ENCODE measurements around the gene GBP7.

Gene GBP7

GRCh38 chr1:89098857-89099256 is 76.9 kb downstream of the GBP7 start:
- peaks cover 13% of the 10 kb centered on the region; the same call in 1 of the 2 replicates for H3K9me3 ChIP-seq
- TF ChIP-seq Cebpa-rat (IDR thresholded peaks at IDR 0.05): no peak
- H3K36me3 ChIP-seq: no peaks in the 10 kb centered on the region
- no peak overlapping the region for H3K4me3 ChIP-seq
- H3K4me1 ChIP-seq: no peaks in the 10 kb centered on the region
- H3K9ac ChIP-seq: no peak overlapping the region
- no peaks in the 10 kb centered on the region for H4K20me1 ChIP-seq
- H3K27me3 ChIP-seq: no peaks in the 10 kb centered on the region
- no peak overlapping the region for H3K27ac ChIP-seq
- no peak overlapping the region for H3K4me2 ChIP-seq

GRCh38 chr1:89095737-89096136 is 80.1 kb downstream of the GBP7 start:
- H3K27me3 ChIP-seq: no peaks in the 10 kb centered on the region
- no peaks in the 10 kb centered on the region for H3K36me3 ChIP-seq
- H3K9ac ChIP-seq: no peak overlapping the region
- H3K9me3 ChIP-seq: peaks cover 13% of the 10 kb centered on the region; the same call in 1 of the 2 replicates
- no peak overlapping the region for H3K4me3 ChIP-seq
- no peak overlapping the region for H3K27ac ChIP-seq
- H3K4me2 ChIP-seq: no peak overlapping the region
- H4K20me1 ChIP-seq: no peaks in the 10 kb centered on the region
- no peak for TF ChIP-seq Cebpa-rat (IDR thresholded peaks at IDR 0.05)
- no peaks in the 10 kb centered on the region for H3K4me1 ChIP-seq

GRCh38 chr1:89089962-89090361 is 85.8 kb downstream of the GBP7 start:
- Histone ChIP-seq H3K9me3 (no peaks in the 10 kb centered on the region), H3K4me1 (no peaks in the 10 kb centered on the region)
- TF ChIP-seq Cebpa-rat (IDR thresholded peaks at IDR 0.05): no peak

GRCh38 chr1:89088572-89088971 is 87.2 kb downstream of the GBP7 start:
- no peak overlapping the region for H3K9ac ChIP-seq
- no peaks in the 10 kb centered on the region for H3K27me3 ChIP-seq
- no peak overlapping the region for H3K4me2 ChIP-seq
- H3K36me3 ChIP-seq: no peaks in the 10 kb centered on the region
- no peaks in the 10 kb centered on the region for H3K4me1 ChIP-seq
- no peak overlapping the region for H3K4me3 ChIP-seq
- H3K9me3 ChIP-seq: no peaks in the 10 kb centered on the region
- H3K27ac ChIP-seq: no peak overlapping the region
- no peak for TF ChIP-seq Cebpa-rat (IDR thresholded peaks at IDR 0.05)
- no peaks in the 10 kb centered on the region for H4K20me1 ChIP-seq

More at GRCh38 chr1:89089962-89090361, 85.8 kb downstream of the GBP7 start:
- Histone ChIP-seq H3K9ac (no peak overlapping the region), H3K4me3 (no peak overlapping the region), H3K36me3 (no peaks in the 10 kb centered on the region), H3K27ac (no peak overlapping the region), H3K4me2 (no peak overlapping the region), H3K27me3 (no peaks in the 10 kb centered on the region), H4K20me1 (no peaks in the 10 kb centered on the region)

GRCh38 chr1:89087241-89087640 is 88.6 kb downstream of the GBP7 start:
- Histone ChIP-seq H3K27ac (no peak overlapping the region), H3K4me2 (no peak overlapping the region), H3K9me3 (no peaks in the 10 kb centered on the region), H3K36me3 (no peaks in the 10 kb centered on the region), H3K4me3 (no peak overlapping the region), H3K27me3 (no peaks in the 10 kb centered on the region), H3K9ac (no peak overlapping the region), H4K20me1 (no peaks in the 10 kb centered on the region), H3K4me1 (no peaks in the 10 kb centered on the region)
- no peak for TF ChIP-seq Cebpa-rat (IDR thresholded peaks at IDR 0.05)

GRCh38 chr1:89085781-89086180 is 90.0 kb downstream of the GBP7 start:
- no peak overlapping the region for H3K4me3 ChIP-seq
- TF ChIP-seq Cebpa-rat (IDR thresholded peaks at IDR 0.05): no peak
- no peaks in the 10 kb centered on the region for H3K36me3 ChIP-seq
- H3K4me1 ChIP-seq: no peaks in the 10 kb centered on the region
- no peaks in the 10 kb centered on the region for H3K27me3 ChIP-seq
- no peak overlapping the region for H3K9ac ChIP-seq
- no peak overlapping the region for H3K4me2 ChIP-seq
- H4K20me1 ChIP-seq: no peaks in the 10 kb centered on the region
- no peak overlapping the region for H3K27ac ChIP-seq
- H3K9me3 ChIP-seq: peaks cover 6% of the 10 kb centered on the region; the same call in 1 of the 2 replicates
